ENCODE results near the gene AGFG2. TPM values are rescaled to one million over a fixed set of nuclear protein-coding genes. Genes with fewer than 3 reads are reported as not detected.
"Not testable (repeated sequence)": the region's sequence is repeated elsewhere in the genome, so short reads cannot be mapped to it uniquely, and the experiment has no call there.

AGFG2 gene
- total RNA-seq, 4 donors from 2014 or later: 47.1 to 62.7 (median 58.6) TPM

- DNase-seq (ENCODE audit: low spot score in 2 of 2): no peak
- H3K4me3 ChIP-seq (ENCODE audit: low read depth, poor library complexity, severe bottlenecking): no peak overlapping the region
- WGBS, 2 donors: 78 to 82% methylated on average over 9 of the region's 9 CpGs
- intact Hi-C loops (cut with DNase I; ENCODE audit: low total_unique reads): loop anchor here (5.0 kb wide), 1 partner anchor 125 kb away; the partner anchor contains the start of gene GNB2
- TF ChIP-seq CTCF (IDR thresholded peaks at IDR 0.05) (no peak), POLR2A (IDR thresholded peaks at IDR 0.05) (no peak)
Observed at GRCh38 chr7:100546926-100547800, 8.2 kb downstream of the AGFG2 start.

- H3K4me3 ChIP-seq (ENCODE audit: low read depth, poor library complexity, severe bottlenecking): no peak overlapping the region
- WGBS, 2 donors: 61 to 62% methylated on average over 2 of the region's 2 CpGs
- intact Hi-C loops (cut with DNase I; ENCODE audit: low total_unique reads): loop anchor here (5.0 kb wide), 1 partner anchor 124 kb away; the partner anchor contains the start of gene GNB2
- no peak for TF ChIP-seq POLR2A (IDR thresholded peaks at IDR 0.05)
- no peak for TF ChIP-seq CTCF (IDR thresholded peaks at IDR 0.05)
- no peak for DNase-seq (ENCODE audit: low spot score in 2 of 2)
Observed at GRCh38 chr7:100547872-100548271, 8.9 kb downstream of the AGFG2 start.

- H3K4me3 ChIP-seq (ENCODE audit: low read depth, poor library complexity, severe bottlenecking); DNase-seq (ENCODE audit: low spot score in 2 of 2): not testable (repeated sequence)
- WGBS, 2 donors: 78 to 83% methylated on average over 5 of the region's 5 CpGs
- intact Hi-C loops (cut with DNase I; ENCODE audit: low total_unique reads): loop anchor here (5.0 kb wide), 1 partner anchor 124 kb away; the partner anchor contains the start of gene GNB2
Observed at GRCh38 chr7:100548446-100548845, 9.4 kb downstream of the AGFG2 start.

GRCh38 chr7:100552532-100552931 lies 13.5 kb downstream of the AGFG2 start:
- intact Hi-C loops (cut with DNase I; ENCODE audit: low total_unique reads): no loop called here
- H3K4me3 ChIP-seq (ENCODE audit: low read depth, poor library complexity, severe bottlenecking): no peak overlapping the region
- WGBS, 2 donors: 91 to 100% methylated on average over 2 of the region's 2 CpGs
- DNase-seq (ENCODE audit: low spot score in 2 of 2): no peak
- TF ChIP-seq POLR2A (IDR thresholded peaks at IDR 0.05) (no peak), CTCF (IDR thresholded peaks at IDR 0.05) (no peak)

GRCh38 chr7:100553032-100553431 lies 14.0 kb downstream of the AGFG2 start:
- intact Hi-C loops (cut with DNase I; ENCODE audit: low total_unique reads): no loop called here
- no peak overlapping the region for H3K4me3 ChIP-seq (ENCODE audit: low read depth, poor library complexity, severe bottlenecking)
- DNase-seq (ENCODE audit: low spot score in 2 of 2): no peak
- 95 to 98% methylated on average over 3 of the region's 3 CpGs for WGBS, 2 donors
- TF ChIP-seq POLR2A (IDR thresholded peaks at IDR 0.05): no peak
- no peak for TF ChIP-seq CTCF (IDR thresholded peaks at IDR 0.05)

GRCh38 chr7:100555701-100556100 lies 16.7 kb downstream of the AGFG2 start:
- TF ChIP-seq POLR2A (IDR thresholded peaks at IDR 0.05): no peak
- TF ChIP-seq CTCF (IDR thresholded peaks at IDR 0.05): no peak
- WGBS, 2 donors: 84 to 89% methylated on average over 5 of the region's 5 CpGs
- no peak for DNase-seq (ENCODE audit: low spot score in 2 of 2)
- intact Hi-C loops (cut with DNase I; ENCODE audit: low total_unique reads): no loop called here
- no peak overlapping the region for H3K4me3 ChIP-seq (ENCODE audit: low read depth, poor library complexity, severe bottlenecking)

All from lower leg skin (tissue), 4 donors.